ENCODE results near the gene PLCXD3.

Gene PLCXD3

DNA sequence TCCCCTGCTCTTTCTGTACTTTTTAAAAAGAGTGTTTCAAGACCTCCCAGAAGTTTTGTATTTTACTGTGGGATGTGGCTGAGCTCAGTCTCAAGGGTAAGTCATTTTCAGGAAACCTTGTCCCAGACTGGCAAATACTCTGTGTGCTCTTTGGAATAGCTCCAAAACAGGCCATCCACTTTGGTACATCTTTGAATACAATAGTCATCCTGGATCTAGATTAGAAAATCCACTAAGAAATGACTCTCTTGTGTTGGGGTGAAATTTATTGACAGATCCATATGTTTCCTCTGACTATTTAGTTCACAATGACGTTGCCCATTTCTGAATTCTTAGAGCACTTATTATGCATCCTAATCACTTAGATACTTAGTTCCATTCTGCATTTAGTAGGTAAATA lies 95.2 kb downstream of the PLCXD3 start:
- Histone ChIP-seq H3K27me3 (ENCODE audit: insufficient read depth, low read length) (no peaks in the 10 kb centered on the region), H2BK12ac (ENCODE audit: low read length) (no peak overlapping the region), H3K4me2 (ENCODE audit: low read length) (no peak overlapping the region), H3K9me3 (ENCODE audit: insufficient read depth, low read depth, low read length) (no peaks in the 10 kb centered on the region), H3K4me3 (ENCODE audit: low read depth, low read length) (no peak overlapping the region), H2BK120ac (ENCODE audit: insufficient read depth, low read length, poor library complexity) (peak overlapping the region; percentile 15), H3K27ac (ENCODE audit: low read depth, low read length) (peak overlapping the region; percentile 33), H3K14ac (ENCODE audit: low read length) (no peak overlapping the region), H3K36me3 (ENCODE audit: control insufficient read depth in 1 of 2, insufficient read depth in 2 of 2, low read length in 2 of 2) (no peaks in the 10 kb centered on the region), H3K18ac (ENCODE audit: low read length) (no peak overlapping the region), H3K79me1 (ENCODE audit: low read length) (peaks cover 11% of the 10 kb centered on the region), H3K9ac (ENCODE audit: low read length) (no peak overlapping the region), H2BK5ac (ENCODE audit: low read depth, low read length, poor library complexity) (peak overlapping the region; percentile 82), H4K8ac (ENCODE audit: low read depth, low read length) (no peak overlapping the region), H3K4ac (ENCODE audit: low read depth, low read length) (no peak overlapping the region), H2AFZ (ENCODE audit: insufficient read depth, low read length, poor library complexity) (no peak overlapping the region), H4K12ac (ENCODE audit: low read depth, low read length) (no peak overlapping the region), H2AK5ac (ENCODE audit: low read length) (peak overlapping the region; percentile 19), H3K79me2 (ENCODE audit: control insufficient read depth, insufficient read depth, low read length, poor library complexity) (no peaks in the 10 kb centered on the region), H3K4me1 (ENCODE audit: control insufficient read depth in 1 of 2, insufficient read depth in 2 of 2, low read length in 2 of 2) (peaks cover 4 to 8% of the 10 kb centered on the region in 2 experiments), H4K91ac (ENCODE audit: low read depth, low read length) (peak overlapping the region; percentile 26), H3K23ac (ENCODE audit: low read length) (no peak overlapping the region)
- WGBS (ENCODE audit: extremely low coverage, insufficient coverage, insufficient read length), result no CpG with 5 or more reads among the region's 1 CpG
- DNase-seq, result no peak

DNA sequence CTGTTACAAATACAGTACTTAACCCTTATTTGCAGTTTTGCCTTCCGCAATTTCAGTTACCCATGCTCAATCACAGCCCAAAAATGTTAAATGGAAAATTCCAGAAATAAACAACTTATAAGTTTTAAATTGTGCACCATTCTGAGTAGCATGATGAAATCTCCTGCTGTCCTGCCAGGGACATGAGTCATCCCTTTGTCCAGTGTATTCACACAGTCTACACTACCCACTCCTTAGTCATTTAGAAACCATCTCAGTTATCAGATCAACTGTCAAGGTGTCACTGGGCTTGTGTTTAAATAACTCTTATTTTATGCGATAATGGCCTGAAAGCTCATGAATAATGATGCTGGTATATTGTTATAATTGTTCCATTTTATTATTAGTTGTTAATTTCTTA lies 95.8 kb downstream of the PLCXD3 start:
- H3K4me2 ChIP-seq (ENCODE audit: low read length), result no peak overlapping the region
- H2AK5ac ChIP-seq (ENCODE audit: low read length), result no peak overlapping the region
- DNase-seq, result peak; percentile 69 to 89
- no peaks in the 10 kb centered on the region for H3K79me2 ChIP-seq (ENCODE audit: control insufficient read depth, insufficient read depth, low read length, poor library complexity)
- no peaks in the 10 kb centered on the region for H3K36me3 ChIP-seq (ENCODE audit: control insufficient read depth in 1 of 2, insufficient read depth in 2 of 2, low read length in 2 of 2)
- no peak overlapping the region for H4K12ac ChIP-seq (ENCODE audit: low read depth, low read length)
- H2BK5ac ChIP-seq (ENCODE audit: low read depth, low read length, poor library complexity), result no peak overlapping the region
- no peak overlapping the region for H3K9ac ChIP-seq (ENCODE audit: low read length)
- peaks cover 4 to 8% of the 10 kb centered on the region in 2 experiments for H3K4me1 ChIP-seq (ENCODE audit: control insufficient read depth in 1 of 2, insufficient read depth in 2 of 2, low read length in 2 of 2)
- no peak overlapping the region for H3K18ac ChIP-seq (ENCODE audit: low read length)
- H4K91ac ChIP-seq (ENCODE audit: low read depth, low read length), result no peak overlapping the region
- H2BK12ac ChIP-seq (ENCODE audit: low read length), result no peak overlapping the region
- no peak overlapping the region for H3K23ac ChIP-seq (ENCODE audit: low read length)
- no peaks in the 10 kb centered on the region for H3K9me3 ChIP-seq (ENCODE audit: insufficient read depth, low read depth, low read length)
- WGBS (ENCODE audit: extremely low coverage, insufficient coverage, insufficient read length), result no CpG with 5 or more reads among the region's 2 CpGs
- H3K4me3 ChIP-seq (ENCODE audit: low read depth, low read length), result no peak overlapping the region
- no peaks in the 10 kb centered on the region for H3K27me3 ChIP-seq (ENCODE audit: insufficient read depth, low read length)
- H3K27ac ChIP-seq (ENCODE audit: low read depth, low read length), result no peak overlapping the region
- H2BK120ac ChIP-seq (ENCODE audit: insufficient read depth, low read length, poor library complexity), result no peak overlapping the region
- H3K4ac ChIP-seq (ENCODE audit: low read depth, low read length), result no peak overlapping the region
- H3K79me1 ChIP-seq (ENCODE audit: low read length), result peaks cover 11% of the 10 kb centered on the region
- H2AFZ ChIP-seq (ENCODE audit: insufficient read depth, low read length, poor library complexity), result no peak overlapping the region
- no peak overlapping the region for H4K8ac ChIP-seq (ENCODE audit: low read depth, low read length)
- H3K14ac ChIP-seq (ENCODE audit: low read length), result no peak overlapping the region

DNA sequence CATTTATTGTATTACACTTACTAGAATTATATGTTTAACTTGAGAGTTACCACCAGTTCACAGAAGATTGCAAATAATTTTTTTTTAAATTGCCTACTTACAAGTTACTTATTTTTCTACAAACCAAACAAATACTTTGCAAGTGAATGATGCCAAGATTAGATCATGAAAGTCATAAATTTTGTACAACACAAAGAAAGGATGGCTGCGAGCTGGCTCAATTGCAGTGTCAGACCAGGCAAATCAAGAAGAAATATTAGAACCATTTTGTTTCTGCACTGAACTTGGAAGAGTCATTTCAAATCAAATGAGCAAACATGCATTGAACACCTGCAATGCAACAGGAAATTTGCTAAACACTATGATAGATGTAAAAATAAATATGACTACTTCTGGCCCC lies 97.3 kb downstream of the PLCXD3 start:
- no peak overlapping the region for H4K91ac ChIP-seq (ENCODE audit: low read depth, low read length)

DNA sequence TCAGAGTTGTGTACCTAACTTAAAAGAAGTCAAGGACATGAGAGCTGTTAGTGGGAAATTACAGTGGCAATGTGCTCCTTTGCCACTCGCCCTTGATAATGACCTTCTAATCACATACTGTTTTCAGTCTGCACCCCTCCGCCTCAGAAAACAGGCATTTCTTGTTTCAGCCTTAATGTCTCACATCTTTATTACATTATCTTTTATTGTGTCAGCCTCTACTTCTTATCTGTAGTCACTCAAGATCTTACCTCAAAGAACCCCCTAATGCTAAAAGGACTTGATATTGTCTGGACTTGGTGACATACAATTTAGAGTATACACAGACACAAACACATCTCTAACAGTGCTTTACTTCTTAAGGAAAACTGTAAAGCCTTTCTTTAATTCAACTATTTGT lies 97.9 kb downstream of the PLCXD3 start:
- Histone ChIP-seq H3K23ac (ENCODE audit: low read length) (no peak overlapping the region), H3K14ac (ENCODE audit: low read length) (no peak overlapping the region), H3K4me3 (ENCODE audit: low read depth, low read length) (no peak overlapping the region), H3K18ac (ENCODE audit: low read length) (no peak overlapping the region), H2BK12ac (ENCODE audit: low read length) (no peak overlapping the region), H2BK5ac (ENCODE audit: low read depth, low read length, poor library complexity) (no peak overlapping the region), H4K91ac (ENCODE audit: low read depth, low read length) (no peak overlapping the region), H4K8ac (ENCODE audit: low read depth, low read length) (no peak overlapping the region), H3K79me2 (ENCODE audit: control insufficient read depth, insufficient read depth, low read length, poor library complexity) (no peaks in the 10 kb centered on the region), H4K12ac (ENCODE audit: low read depth, low read length) (no peak overlapping the region), H2AK5ac (ENCODE audit: low read length) (no peak overlapping the region), H3K4me2 (ENCODE audit: low read length) (no peak overlapping the region), H3K4ac (ENCODE audit: low read depth, low read length) (no peak overlapping the region), H3K27me3 (ENCODE audit: insufficient read depth, low read length) (no peaks in the 10 kb centered on the region), H3K27ac (ENCODE audit: low read depth, low read length) (no peak overlapping the region), H3K36me3 (ENCODE audit: control insufficient read depth in 1 of 2, insufficient read depth in 2 of 2, low read length in 2 of 2) (no peaks in the 10 kb centered on the region), H2BK120ac (ENCODE audit: insufficient read depth, low read length, poor library complexity) (no peak overlapping the region), H3K9ac (ENCODE audit: low read length) (no peak overlapping the region), H3K79me1 (ENCODE audit: low read length) (peaks cover 9% of the 10 kb centered on the region), H3K4me1 (ENCODE audit: control insufficient read depth in 1 of 2, insufficient read depth in 2 of 2, low read length in 2 of 2) (peaks cover 4 to 10% of the 10 kb centered on the region in 2 experiments), H3K9me3 (ENCODE audit: insufficient read depth, low read depth, low read length) (no peaks in the 10 kb centered on the region), H2AFZ (ENCODE audit: insufficient read depth, low read length, poor library complexity) (no peak overlapping the region)
- DNase-seq, result no peak
- WGBS (ENCODE audit: extremely low coverage, insufficient coverage, insufficient read length), result no CpG with 5 or more reads among the region's 2 CpGs

More for the DNA sequence above, 97.3 kb downstream of the PLCXD3 start:
- H2BK12ac ChIP-seq (ENCODE audit: low read length), result no peak overlapping the region
- no peaks in the 10 kb centered on the region for H3K27me3 ChIP-seq (ENCODE audit: insufficient read depth, low read length)
- H3K23ac ChIP-seq (ENCODE audit: low read length), result no peak overlapping the region
- no peak overlapping the region for H4K12ac ChIP-seq (ENCODE audit: low read depth, low read length)
- WGBS (ENCODE audit: extremely low coverage, insufficient coverage, insufficient read length), result no CpG with 5 or more reads among the region's 1 CpG
- no peak overlapping the region for H2AK5ac ChIP-seq (ENCODE audit: low read length)
- H3K79me2 ChIP-seq (ENCODE audit: control insufficient read depth, insufficient read depth, low read length, poor library complexity), result no peaks in the 10 kb centered on the region
- no peak overlapping the region for H3K27ac ChIP-seq (ENCODE audit: low read depth, low read length)
- peaks cover 11% of the 10 kb centered on the region for H3K79me1 ChIP-seq (ENCODE audit: low read length)
- no peak overlapping the region for H3K4me3 ChIP-seq (ENCODE audit: low read depth, low read length)
- no peak for DNase-seq
- no peaks in the 10 kb centered on the region for H3K36me3 ChIP-seq (ENCODE audit: control insufficient read depth in 1 of 2, insufficient read depth in 2 of 2, low read length in 2 of 2)
- H3K4me2 ChIP-seq (ENCODE audit: low read length), result no peak overlapping the region
- H3K9ac ChIP-seq (ENCODE audit: low read length), result no peak overlapping the region
- H3K18ac ChIP-seq (ENCODE audit: low read length), result no peak overlapping the region
- H2BK5ac ChIP-seq (ENCODE audit: low read depth, low read length, poor library complexity), result no peak overlapping the region
- peaks cover 4 to 10% of the 10 kb centered on the region in 2 experiments for H3K4me1 ChIP-seq (ENCODE audit: control insufficient read depth in 1 of 2, insufficient read depth in 2 of 2, low read length in 2 of 2)
- no peak overlapping the region for H2BK120ac ChIP-seq (ENCODE audit: insufficient read depth, low read length, poor library complexity)
- no peak overlapping the region for H3K4ac ChIP-seq (ENCODE audit: low read depth, low read length)
- H4K8ac ChIP-seq (ENCODE audit: low read depth, low read length), result no peak overlapping the region
- no peak overlapping the region for H3K14ac ChIP-seq (ENCODE audit: low read length)
- no peak overlapping the region for H2AFZ ChIP-seq (ENCODE audit: insufficient read depth, low read length, poor library complexity)
- no peaks in the 10 kb centered on the region for H3K9me3 ChIP-seq (ENCODE audit: insufficient read depth, low read depth, low read length)

Measured in trophoblast cell (in vitro differentiated cells and primary cell).